Fibroblast of skin of left biceps (primary cell): ENCODE measurements around the gene RBM17.
"Not testable (repeated sequence)": the region's sequence is repeated elsewhere in the genome, so short reads cannot be mapped to it uniquely, and the experiment has no call there.

Experiments used
- DNase-seq, 2 experiments: peaks; one replicate each; pipeline ENCODE4 v3.0.0-alpha.2; 2013; ENCODE audit warnings: low read depth in 2 of 2

The RBM17 gene

DNA sequence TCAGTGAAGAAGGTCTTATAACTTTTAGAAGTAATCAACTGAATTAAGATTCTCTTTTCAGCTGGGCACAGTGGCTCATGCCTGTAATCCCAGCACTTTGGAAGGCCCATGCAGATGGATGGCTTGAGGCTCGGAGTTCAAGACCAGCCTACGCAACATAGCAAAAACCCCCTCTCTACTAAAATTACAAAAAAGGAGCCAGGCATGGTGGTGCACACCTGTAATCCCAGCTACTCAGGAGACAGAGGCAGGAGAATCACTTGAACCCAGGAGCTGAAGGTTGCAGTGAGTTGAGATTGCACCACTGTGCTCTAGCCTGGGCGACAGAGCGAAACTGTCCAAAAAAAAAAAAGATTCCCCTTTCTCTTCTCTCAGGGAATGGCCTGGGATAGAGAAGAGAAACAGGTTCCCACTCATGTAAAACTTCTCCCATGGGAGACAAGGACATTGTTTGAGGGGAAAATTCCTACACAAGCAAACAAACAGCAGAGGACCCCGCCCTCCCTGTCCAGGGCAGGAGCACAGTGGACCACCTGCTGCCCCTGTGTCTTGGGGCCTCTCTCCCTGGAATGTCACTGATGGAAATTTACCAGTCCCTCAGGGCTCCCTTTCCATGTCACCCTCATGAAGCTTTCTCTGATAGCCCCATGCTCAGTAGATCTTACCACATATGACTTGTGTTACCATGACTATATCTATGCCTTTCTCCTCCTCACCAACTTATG lies 32.3 kb upstream of the RBM17 start:
- no peak for DNase-seq

DNA sequence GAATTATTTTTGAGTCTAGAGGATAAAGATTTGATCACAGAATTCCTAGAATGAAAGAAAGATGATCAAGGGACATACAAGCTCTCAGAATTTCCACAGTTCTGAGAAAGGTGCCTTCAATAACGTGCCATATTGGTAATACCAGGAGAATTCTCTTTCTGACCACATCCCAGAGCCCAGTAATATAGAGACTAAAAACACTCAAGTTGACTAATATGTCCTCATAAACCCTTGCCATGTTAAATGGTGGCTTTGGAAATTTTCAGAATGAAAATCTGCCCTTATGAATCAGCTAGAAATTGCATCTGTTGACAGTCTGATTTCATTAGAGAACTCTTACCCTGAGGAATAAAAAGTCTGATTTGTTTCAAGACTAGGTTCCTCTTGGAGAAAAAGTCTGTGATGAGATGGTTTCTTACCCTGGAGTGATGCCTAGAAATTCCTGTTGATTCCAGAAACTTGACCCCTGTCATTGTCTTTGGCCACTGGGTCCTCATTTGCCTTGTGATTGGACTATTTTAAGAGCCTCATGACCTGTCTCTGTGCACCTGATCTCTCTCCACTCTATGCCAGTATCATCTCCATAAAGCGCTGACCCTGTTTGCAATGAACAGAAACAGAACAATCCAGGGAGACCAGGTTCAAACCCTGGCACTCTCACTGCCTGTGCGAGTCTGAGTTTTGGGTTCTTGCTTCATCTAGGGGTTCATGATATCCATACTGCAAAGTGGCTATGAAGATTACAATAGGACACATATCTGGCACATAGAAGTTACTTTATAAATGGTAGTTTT lies 30.0 kb upstream of the RBM17 start:
- DNase-seq: no peak

DNA sequence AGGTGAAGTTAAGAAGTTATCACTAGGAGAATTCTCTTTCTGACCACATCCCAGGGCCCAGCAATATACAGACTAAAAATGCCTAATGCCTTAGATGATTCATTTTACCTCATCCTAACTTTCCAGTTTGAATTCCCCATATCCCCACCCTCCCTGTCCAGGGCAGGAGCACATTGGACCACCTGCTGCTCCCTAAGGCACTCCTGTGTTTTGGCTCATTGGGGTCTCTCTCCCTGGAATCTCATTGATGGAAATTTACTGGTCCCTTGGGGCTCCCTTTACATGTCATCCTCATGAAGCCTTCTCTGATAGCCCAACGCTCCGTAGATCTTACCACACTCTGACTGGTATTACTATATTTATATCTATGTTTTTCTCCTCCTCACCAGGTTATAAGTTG lies 29.3 kb upstream of the RBM17 start:
- DNase-seq: no peak

DNA sequence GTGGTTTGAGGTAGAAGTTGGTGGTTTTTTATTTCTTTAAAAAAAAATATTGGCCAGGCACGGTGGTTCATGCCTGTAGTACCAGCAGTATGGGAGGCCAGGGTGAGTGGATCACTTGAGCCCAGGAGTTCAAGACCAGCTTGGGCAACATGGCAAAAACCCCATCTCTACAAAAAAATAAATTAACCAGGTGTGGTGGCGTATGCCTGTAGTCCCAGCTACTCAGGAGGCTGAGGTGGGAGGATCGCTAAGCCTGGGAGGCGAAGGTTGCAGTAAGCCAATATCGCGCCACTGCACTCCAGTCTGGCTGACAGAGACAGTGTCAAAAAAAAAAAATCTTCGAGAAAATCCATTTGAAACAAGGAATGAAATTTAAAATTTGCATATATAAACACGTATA lies 27.8 kb upstream of the RBM17 start:
- no peak for DNase-seq

DNA sequence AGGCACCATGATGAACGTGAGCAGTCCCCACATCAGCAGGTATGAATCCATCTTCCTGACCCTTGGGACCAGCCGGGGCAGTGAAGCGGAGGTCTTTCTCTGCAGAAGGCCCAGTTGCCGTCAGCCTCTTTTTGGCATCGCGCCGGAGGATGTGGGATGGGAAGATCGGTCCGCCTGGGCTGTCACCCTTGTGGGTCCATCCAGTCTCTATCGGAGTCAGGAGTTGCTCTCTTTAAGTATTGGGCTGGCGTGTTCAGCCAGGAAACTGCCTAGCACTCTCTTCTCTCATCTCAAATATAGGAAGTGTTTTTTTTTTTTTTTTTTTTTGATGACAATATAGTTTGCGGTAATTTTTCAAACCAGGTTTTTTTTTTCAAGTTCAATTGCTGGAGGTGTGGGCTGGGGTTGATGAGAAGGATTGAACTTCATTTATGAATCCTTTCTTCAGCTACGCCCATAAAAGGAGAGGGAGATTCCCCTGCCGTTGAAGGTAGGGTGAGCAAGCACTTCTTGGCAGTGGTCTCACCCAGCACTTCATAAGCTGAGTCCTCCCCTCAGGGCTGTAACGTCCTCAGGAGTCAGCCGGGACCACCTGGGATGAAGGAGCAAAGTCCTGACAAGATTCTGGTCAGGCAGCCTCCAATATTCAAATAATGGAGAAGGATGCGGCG lies 26.6 kb upstream of the RBM17 start, which contains the start of gene IL2RA:
Gene IL2RA (minus strand): TSS at position 267 of the 671 bp plus-strand sequence. CDS start 216 bp downstream, at position 51.
- no peak for DNase-seq

DNA sequence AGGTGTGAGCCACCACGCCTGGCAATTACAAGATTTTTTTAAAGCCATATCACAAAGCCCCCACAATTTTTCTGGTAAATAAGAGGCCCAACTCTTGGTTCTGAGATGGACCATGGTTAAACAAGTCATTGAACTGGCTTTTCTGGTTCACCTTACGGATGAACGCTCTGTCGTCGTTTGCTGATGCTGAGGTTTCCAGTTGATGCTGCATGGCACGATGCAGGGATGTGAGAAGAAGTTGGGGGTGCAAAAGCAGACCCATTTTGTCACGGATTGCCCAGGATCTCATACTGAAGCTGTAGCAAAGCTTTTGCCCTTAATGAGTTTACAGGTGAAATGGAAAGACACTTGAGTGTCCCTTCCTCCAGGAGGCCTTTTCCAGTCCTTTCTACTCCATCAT lies 24.7 kb upstream of the RBM17 start:
- DNase-seq: no peak

DNA sequence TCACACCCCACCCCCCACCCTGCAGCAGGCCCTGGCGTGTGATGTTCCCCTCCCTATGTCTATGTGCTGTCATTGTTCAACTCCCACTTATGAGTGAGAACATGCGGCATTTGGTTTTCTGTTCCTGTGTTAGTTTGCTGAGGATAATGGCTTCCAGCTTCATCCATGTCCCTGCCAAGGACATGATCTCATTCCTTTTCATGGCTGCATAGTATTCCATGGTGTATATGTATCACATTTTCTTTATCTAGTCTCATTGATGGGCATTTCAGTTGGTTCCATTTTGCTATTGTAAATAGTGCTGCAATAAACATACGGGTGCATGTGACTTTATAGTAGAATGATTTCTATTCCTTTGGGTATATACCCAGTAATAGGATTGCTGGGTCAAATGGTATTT lies 24.1 kb upstream of the RBM17 start:
- not testable (repeated sequence) for DNase-seq

DNA sequence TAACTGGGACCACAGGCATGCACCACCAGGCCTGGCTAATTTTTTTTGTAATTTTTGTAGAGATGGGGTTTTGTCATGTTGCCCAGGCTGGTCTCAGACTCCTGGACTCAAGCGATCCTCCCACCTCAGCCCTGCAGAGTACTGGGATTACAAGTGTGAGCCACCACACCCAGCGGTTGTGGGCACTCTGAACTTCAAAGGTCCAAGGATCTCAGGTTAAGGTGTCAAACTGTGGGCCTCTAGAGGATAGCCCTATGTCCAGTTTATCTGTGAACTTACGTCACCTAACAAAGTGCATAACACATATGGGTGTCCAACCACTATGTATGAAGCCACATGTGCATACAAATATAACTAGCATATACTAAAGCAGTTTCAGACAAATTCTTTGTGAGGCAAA lies 23.4 kb upstream of the RBM17 start:
- no peak for DNase-seq

DNA sequence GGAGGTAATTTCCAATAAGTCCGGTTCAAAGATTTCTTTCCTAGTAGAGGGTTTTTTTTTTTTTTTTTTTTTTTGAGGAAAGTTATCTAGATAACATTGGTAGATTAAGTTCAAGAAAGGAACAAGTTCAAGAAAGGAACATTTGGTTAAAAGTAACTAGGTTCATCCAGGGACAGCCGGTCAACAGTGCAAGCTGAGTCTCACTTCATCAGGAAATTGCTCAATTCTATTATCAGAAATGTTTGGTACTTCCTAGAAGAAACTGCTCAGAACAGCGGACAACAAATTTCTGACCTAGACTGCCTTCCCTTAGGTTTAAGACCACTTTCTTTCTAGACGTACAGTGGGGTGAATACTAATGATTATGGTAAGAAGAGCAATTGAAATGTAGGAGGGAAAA lies 23.0 kb upstream of the RBM17 start:
- DNase-seq: no peak

DNA sequence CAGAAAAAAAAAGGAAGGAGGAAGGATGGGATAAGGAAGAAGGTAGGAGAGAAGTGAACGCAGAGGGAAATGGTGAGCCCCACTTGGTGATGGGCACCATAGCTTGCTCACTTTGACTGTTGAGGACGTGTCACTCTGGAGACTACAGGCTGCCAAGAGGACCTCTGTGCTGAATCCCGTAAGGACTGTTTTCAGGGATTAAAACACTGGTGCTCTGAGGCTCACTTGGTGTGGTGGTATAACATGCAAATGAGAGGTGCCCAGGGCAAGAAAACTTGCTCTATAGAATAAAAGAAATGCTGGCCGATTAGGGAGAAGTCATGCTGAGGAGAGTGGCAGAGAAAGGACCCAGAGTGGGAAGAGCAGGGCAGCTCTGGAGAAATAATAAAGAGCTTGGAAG lies 21.4 kb upstream of the RBM17 start:
- DNase-seq: no peak

DNA sequence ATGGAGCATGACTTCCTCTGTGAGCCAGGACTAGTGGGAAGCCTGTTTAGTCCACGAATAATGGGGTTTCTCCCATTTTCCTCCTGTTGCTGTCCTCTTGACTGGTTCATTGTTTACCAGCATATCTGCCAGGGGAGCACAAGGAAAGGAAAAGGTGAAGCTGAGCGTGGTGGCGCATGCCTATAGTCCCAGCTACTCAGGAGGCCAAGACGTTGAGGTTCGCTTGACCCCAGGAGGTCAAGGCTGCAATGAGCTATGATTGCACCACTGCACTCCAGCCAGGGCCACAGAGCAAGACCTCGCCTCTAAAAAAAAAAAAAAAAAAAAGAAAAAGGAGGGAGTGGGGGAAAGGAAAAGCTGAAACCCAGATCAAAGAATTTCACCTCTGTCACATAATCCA lies 20.8 kb upstream of the RBM17 start:
- DNase-seq: no peak

DNA sequence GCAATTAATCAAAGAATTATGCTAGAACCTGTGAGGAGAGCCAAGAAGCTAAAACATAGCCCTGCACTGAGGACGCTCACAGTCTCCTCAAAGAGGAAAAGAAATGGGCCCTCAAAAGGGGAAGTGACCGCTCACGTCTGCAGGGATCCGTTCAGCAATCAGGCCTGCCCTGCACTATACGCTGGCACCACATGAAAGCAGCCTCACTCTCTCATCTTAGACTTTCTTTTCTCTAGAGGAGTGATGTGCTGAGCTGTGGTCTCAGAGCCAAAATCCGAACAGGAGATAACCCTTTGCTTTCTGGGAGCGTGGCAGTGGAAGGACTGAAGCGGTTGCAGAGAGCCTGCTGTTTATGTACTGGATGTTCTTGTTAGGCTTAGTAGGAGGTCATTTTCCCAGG lies 20.4 kb upstream of the RBM17 start:
- no peak for DNase-seq

DNA sequence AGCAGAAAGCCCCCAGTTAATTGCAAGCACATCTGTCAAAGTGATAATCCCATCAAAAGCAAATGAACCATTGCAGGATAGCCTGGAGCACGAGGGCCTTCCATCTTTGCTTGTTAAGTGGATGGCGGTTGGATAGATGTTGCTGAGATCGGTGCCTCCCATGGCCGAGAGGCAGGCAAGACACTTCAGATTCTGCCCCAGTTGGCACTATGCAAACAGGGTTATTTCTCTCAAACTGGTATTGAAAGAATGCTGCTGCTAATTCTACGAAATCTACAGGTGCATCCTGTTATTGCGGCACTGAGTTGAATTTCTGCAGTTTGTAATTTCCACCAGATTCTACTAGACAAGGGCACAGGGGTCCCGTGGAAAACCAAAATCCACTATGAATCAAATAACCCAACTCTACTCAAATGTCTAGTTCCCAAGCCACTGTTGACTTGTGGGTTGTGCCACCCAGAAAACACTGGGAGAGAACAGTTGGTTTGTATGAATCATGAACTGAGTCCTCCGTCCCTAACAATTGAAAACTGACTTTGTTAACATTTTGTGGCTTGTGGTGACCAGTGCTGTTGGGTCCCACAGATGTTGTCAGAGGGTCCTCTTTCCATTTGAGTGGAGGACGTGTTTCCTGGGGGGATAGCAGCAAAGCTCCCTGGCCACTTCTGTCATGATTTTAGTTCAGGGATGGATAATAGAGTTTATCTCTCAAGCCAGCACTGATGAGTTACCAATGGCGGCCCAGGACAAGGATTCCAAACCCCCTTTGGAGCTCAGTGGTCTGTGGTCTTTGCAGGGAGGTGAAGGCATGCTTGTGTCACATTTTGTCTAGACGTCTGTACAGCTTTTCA lies 19.5 kb upstream of the RBM17 start:
- no peak for DNase-seq

DNA sequence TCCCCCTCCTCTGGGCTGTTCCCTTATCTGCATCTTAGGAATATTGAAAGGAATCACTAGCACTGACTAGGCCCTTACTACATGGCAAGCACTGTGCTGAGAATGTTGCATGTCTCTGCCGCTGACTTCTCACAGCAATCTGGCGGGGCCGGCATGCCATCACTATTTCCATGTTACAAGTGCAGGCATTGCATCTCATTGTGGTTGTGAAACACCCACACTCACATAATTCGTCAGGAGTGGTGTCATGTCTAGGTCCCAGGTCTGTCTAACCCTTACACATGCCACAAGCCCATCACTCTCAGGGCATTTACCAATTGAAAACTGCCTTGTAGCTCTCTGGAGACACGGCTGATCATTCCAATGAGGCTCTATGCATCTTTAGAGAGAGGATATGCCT lies 18.2 kb upstream of the RBM17 start:
- DNase-seq: no peak

DNA sequence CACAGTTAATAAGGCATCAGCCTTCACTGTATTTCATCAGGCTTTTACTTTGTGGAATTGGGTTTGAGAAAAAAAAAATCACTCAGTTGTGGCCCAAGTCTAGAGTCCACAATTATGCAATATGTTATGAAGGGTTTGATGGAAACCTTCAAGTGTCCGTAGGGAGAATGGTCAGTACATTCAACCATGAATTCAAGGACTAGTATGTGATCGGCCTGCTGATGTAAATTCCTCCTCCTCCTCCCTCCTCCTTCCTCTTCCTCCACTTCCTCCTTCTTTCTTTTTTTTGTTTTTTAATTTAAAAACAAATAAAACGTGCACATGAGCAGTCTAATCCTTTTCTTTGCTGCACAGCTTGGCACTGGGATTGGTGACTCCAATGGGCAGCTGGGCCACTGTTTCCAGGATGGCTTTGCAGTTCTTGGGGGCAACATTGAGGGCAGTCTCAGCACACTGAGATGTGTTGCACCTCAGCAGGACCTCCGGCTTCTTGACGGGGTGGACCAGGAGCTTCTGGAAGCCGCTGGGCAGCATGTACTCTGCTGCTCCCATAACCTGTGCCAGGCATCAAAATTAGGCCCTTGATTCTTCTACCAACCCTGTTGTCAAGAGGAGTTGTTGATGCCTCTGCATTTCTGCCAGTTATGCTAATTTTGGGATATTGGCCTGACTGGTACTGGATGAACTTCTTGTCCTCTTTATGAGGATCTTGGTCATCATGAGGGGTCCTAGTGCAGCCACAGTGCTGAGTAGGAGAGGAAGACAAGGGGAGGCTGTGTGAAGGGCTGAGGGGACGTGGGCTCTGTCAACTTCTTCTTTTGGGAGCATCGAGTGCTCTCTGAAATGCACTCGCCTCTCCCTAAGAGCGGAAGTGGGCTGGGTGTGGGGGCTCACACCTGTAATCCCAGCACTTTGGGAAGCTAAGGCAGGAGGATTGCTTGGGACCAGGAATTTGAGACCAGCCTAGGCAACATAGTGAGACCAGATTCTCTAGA lies 17.4 kb upstream of the RBM17 start:
- DNase-seq: no peak

DNA sequence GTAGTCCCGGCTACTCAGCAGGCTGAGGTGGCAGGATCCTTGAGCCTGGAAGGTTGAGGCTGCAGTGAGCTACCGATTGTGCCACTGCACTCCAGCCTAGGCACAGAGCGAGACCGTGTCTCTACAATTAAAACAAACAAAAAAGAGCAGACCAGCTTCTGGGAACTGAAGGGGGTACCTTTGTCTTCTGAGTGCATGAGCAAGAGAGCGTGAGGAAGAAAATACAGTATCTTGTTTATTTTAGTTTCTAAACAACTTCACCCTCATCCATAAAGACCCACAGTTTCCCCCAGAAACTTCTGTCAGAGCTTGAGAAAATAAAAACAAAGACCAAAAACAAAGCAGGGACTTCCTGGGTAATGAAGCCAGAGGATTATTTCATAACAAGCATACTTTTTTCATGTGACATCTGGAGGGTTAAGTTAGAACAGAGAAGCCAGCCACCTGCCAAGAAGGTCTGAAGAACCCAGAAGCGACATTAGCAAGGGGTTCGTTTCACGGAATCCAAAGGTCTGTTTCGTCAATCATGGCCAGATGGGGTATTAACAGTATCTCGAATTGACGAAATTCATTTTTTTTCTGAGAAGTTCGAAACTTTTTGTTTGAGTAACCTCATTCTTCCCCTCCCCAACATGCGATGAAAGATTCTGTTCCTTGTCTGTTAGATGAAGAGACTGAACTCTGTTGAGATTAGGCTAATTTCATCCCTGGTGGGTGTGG lies 16.5 kb upstream of the RBM17 start:
- DNase-seq: no peak

DNA sequence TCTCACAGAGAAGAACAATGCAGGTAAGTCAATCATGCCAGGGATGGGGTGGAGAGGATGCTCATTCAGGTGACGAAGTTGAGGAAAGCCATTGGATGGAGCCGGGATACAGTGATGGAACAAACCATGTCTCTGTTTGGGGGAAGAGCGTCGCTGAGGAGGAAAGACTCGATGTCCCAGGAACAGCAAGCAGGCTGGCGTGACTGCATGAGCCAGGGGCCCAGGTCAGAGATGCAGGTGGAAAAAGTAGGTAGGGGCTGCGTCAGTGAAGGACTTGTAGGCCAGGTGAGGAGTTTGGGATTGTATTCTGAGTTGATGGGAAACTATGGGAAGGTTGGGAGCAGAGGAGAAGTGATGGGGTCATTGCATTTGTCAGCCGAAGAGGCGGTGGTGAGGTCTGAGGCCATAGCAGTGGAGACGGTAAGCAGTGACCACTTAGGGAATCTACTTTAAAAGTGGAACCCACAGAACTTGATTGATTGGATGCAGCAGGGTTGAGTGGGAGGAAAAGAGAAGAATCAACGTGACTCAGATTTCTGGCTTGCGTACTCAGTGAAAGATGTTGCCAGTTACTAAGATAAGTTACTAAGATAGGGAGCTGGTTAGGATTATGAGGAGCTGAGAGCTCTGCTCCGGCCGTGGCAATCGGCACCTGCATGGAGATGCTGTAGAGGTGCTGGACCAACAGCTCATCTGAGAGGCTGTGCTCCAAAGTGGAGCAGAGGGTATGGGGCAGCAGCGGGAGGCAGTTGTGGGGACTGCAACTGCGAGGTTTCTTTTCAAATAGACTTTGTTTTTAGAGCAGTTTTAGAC lies 14.1 kb upstream of the RBM17 start:
- no peak for DNase-seq

DNA sequence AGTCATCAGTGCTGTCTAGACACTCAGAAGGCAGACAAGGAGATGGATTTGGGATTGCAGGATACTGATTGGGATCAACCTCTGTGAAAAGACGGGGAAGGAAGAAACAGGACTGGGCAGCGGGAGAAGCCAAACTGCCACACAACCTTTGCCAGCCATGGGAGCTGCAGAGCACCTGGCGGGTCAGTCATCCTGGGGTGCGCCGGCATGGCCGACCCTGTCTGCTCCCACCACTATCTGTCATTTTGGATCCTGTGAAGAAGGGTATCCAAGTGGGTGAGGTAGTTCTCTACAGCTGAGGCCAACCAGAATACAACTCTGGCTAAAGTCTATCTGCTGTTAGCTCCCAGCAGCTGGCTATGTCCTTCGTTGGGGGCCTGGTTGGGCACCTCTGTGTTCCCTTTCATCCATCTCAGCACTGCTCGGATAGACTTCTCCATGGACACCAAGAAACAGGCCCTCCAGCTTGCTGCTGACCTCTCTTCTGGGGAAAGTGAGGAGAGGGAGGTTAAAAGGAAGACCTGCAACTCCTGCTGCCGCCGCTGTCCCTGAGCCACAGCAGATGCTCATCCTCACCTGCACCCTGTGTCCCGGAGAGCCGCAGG lies 11.7 kb upstream of the RBM17 start:
- DNase-seq: no peak

DNA sequence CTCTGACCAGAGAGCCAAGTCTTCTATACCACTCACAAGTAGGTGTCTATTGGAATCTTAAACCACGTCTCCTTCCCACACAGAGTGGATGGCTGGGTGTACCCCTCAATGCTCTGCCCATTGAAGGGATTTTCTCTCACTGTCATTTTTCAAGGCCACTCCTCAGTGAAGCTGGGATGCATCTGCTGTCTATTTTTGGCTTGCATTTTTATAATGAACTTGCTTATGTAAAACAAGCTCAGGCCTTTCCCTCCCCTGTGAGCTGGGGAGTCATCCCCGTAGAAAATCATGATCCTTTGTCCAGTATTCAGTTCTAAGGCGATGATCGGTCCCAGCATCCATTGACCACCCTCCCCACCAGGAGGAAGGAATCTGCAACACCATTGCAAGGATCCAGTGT lies 9.8 kb upstream of the RBM17 start:
- DNase-seq: no peak
